GM21717 (cell line): ENCODE results near the gene LYRM2.

Source experiments
- ATAC-seq: cut with Tn5 transposase; IDR thresholded peaks from one replicate; pipeline ENCODE4 v1.9.1; 2021; ENCODE audit warnings: mild to moderate bottlenecking, moderate library complexity; ENCODE audit not compliant: unreplicated experiment

LYRM2 gene

DNA sequence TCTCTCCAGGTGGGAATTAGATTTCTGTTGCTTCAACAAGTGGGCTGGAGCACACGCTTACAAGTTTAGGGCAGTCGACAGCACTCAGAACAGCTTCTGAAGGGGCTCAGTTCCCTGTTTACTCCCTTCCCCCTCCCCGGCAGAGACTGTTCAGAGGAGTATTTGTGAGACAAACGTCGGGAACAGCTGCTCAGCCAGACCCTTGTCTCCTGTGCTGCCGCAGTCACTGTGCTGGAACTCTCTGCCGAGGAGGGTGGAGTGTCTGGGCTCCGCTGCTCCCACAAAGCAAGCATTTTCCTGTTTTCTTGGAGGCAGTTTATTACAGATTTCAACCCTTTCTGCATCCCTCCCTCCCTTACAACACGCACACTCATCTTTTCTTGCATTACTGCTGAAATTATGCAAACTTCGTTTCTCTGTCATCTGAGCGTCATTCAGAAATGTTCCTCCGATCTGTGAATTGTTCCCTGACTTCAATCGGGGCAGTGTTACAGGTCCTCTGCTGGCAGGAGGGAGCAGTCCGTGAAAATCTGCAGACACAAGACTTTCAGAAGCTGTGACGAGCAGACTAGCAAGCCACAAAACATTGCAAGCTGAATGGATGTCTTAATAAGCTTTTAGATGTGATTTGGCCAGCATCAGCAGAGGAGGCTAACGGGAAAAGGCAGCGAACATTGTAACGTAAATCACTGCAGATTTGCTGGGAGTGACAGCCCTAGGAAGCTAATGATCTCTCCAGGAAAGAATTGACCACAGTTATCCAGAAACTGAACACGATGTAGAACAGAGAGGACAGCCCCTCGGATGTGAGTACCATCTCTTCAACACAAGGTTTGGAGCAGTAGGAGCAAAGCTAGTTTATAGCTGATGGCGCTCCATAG lies 76.2 kb downstream of the LYRM2 start:
- no peak for ATAC-seq

DNA sequence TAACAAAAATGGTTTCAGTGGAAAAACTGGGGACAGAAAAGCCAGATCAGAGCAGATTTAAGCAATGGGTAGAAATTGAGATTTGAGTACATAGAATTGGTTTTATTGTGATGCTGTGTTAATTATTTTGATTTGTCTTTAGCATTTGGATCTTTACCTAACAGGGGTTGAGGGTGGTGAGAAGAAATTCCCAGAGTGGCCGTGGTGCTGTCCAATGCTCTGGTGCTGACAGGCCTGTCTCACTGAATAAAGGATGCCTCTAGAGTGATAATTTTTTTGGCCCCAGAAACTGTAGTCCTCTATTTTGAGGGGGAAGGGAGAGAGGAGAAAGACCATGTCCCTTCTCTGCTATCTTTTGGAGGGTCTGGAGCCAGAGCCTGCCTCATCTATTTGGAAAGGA lies 79.1 kb downstream of the LYRM2 start:
- ATAC-seq: no peak

DNA sequence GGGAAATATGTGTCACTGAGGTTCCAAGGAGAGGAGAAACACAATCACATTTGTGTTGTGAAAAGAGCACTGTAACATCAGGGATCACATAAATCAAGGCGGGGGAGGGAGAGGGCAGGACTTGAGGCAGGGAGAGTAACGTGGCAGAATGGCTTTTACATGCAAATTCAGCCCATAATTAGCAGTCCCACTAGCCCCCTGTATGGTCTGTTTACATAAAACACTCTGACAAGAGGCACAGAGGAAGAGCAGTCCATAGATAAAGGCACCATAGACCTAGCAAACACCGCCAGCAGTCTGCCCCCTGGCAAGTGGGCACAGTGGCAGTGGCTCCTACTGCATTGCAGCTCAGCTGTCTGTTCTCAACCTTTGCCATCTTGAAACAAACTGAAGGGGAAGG lies 82.7 kb downstream of the LYRM2 start:
- ATAC-seq: no peak

DNA sequence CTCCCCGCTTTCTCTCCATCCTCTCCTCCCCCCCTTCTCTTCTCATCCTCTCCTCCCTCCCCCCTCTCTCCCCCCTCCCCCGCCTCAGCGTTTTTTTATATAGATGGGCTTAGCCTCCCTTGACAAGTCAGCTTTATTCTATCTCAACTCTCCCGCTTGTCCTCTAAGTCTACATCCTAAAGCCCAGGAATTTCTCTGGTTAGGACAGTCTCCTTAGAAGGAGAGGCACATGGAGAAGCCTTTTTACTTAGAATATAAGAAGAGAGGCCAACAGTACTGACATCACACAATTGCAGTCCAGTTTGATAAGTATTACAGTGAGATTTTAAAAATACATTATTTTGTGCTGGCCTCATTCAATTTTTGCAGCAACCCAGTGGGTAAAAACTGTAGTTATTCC lies 83.5 kb downstream of the LYRM2 start:
- ATAC-seq: no peak

DNA sequence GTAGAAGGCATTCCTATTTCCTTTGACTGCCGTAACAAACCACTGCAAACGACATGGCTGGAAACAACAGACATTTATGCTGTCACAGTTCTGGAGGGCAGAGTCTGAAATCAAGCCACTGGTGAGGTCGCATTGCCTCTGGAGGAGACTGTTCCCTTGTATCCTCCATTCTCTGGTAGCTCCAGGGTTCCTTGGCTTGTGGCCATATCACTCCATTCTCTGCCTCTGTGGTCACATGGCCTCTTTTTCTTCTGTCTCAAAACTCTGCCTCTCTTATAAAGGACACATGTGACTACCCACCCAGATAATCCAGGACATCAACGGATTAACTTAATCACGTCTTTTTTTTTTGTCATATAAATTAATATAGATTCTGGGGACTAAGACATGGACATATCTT lies 84.4 kb downstream of the LYRM2 start:
- ATAC-seq: no peak

DNA sequence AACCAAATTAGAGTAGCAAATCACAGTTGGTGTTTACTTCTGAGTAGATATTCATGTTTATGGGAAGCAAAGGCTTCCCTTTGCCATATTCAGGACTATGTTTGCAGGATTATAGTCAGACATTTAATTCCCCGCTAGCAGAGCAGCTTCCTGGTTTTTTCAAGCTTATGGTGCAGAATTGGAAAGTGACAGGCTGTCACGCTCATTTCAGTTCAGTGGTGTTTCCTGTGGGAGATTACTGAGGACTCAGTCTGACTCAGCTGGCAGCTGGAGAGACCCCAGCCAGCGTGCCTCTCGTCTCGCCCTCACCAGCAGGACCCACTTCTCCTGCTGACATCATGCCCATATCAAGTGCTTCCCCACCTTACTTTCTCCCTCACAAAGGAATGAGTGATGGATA lies 85.1 kb downstream of the LYRM2 start:
- no peak for ATAC-seq

DNA sequence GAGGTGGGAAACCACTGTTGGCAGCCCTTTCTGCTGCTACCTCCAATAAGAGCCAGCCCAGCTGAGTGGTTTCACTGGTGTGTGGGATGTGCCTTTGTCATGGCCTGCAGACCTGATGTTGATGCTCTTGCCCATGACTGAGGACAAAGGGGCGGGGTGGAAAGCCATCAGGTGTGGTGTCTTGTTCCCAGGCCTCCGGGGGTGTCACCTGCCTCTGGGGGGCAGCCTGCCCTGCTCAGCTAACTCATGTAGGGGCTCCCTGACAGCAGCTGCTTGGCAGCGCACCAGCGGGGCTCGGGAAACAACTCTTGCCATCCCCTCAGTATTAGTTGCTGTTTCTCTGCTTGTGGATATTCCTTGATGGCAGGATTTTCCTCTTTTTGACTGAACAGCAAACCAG lies 91.3 kb downstream of the LYRM2 start:
- no peak for ATAC-seq

DNA sequence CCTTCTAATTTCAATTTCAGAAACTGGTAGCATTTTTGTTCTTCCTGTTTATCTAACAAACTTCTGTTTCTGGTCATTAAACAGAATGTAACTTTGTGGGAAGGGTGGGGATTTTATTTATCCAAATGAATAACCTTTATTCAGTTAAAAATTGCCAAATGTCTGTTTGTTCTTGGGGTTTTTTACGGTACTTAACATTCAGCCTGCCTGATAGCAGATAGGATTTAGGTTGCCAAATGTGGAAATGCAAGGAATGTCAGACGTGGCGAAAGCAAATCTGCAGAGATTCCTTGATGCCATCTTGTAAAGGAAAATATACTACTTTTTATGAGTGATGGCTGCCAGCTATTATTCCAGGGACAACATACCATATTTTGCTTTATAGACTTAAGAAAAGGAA lies 95.7 kb downstream of the LYRM2 start:
- ATAC-seq: no peak

DNA sequence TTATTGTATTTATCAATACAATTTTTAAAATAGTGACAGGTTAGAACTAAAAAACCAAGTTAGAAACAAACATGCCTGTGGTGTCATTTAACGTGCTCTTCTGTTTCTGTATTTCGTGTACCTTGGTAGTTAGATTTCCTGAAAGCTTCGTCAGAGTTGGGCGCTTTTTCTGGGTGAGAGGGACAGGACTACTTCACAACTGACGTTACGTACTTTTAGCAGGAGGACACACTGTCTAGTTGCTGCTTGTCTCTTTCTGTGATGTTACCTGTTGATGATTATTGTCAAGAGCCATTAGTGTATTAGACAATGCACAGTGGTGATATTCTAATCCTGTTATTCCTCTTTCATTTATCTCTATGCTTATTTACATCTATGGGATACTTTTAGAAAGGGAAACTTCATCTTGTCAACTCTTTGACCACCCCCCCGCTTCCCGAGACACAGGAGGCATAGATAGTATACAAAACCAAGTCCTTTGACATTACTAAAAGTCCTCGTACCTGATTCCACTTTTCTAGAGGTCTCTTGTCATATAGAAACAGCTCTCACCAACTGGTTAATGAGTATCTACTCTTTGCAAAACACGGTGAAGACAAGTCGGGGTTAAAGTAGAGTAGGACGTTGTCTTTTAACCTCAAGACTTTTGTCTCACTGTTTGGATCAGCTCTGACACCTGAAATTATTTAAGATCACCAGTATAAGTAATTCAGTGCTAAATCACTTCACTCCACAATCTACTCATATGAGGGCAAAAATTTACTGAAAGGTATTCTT lies 96.3 kb downstream of the LYRM2 start:
- ATAC-seq: no peak

DNA sequence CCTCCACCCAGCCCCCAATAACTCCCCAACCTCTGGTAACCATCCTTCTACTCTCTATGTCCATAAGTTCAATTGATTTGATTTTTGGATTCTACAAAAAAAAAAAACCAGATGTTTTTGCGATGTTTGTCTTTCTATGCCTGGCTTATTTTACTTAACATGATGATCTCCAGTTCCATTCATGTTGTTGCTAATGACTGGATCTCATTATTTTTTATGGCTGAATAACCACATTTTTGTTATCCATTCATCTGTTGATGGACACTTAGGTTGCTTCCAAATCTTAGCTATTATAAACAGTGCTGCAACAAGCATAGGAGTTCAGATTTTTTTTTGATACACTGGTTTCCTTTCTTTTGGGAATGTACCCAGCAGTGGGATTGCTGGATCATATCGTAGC lies 98.8 kb downstream of the LYRM2 start:
- ATAC-seq: no peak

DNA sequence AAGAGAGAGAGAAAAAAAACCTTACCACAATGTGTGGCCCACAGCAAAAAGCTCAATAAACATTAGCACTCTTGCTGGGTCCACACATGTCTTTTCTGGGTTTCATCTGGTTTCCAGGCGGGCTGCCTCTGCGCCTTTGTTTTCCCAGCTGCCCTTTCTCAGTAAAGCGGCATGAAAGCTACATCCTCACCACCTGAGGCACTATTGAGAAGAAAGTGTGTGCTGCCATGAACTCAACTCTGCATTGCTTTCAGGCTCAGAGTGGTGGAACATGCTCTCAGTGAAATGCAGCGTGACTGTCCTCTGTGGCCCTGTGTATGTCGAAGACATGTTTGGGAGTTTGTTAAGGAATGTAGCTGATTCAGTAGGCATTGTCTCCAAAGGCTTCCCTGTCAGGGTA lies 102.3 kb downstream of the LYRM2 start:
- ATAC-seq: no peak

DNA sequence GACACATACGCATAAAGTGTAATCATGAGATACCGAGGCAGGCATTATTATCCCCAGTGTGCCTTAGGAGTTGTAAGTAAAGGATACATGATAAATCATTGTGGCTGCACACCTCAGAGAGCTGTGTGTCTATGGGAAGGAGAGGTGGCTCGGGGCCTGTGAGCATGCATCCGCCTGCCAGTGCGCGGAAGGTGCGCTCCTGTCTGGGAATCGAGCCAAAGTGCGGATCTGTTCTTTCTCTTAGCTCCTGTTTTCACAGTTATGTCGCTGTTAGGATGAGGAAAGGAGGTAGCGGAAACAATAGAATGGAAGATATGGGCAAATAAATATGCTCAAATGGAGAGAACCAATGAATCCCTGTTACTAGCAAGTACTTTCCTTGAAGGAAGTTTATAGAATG lies 107.6 kb downstream of the LYRM2 start:
- no peak for ATAC-seq

DNA sequence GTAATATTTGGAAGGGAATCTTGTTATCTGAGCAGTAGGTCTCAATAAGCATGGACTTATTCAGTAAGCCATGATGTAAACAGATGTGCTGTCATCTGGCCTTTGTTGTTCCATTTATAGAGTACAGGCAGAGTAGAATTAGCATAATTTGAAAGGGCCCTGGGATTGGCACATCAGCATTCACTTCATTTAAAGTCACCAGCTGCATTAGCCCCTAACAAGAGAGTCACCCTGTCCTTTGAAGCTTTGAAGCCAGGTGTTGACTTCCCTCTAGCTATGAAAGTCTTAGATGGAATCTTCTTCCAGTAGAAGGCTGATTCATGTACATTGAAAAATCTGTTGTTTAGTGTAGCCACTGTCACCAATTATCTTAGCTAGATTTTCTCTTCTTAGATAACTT lies 109.7 kb downstream of the LYRM2 start:
- no peak for ATAC-seq

DNA sequence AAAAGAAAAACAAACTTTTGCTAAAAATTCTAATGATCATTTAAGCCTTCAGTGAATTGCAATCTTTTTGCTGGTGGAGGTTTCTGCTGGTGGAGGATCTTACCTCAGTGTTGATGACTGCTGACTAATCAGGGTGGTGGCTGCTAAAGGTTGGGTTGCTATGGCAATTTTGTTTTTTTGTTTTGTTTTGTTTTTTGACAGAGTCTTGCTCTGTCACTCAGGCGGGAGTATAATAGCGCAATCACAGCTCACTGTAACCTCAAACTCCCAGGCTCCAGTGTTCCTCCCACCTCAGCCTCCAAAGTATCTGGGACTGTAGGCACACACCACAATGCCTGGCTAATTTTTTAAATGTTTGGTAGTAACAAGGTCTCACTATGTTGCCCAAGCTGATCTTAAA lies 110.9 kb downstream of the LYRM2 start:
- ATAC-seq: no peak

DNA sequence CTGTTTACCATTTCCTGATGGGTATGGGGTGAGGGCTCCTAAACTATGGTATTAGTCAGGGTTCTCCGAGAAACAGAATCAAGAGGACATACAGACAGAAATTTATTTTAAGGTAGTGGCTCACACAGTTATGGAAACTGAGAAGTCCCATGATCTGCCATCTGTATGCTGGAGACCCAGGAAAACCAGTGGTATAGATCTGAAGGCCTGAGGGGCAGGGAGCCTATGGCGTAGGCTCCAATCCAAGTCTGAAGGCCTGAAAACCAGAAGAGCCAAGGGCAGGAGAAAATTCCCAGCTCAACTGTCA lies 112.0 kb downstream of the LYRM2 start:
- ATAC-seq: no peak

DNA sequence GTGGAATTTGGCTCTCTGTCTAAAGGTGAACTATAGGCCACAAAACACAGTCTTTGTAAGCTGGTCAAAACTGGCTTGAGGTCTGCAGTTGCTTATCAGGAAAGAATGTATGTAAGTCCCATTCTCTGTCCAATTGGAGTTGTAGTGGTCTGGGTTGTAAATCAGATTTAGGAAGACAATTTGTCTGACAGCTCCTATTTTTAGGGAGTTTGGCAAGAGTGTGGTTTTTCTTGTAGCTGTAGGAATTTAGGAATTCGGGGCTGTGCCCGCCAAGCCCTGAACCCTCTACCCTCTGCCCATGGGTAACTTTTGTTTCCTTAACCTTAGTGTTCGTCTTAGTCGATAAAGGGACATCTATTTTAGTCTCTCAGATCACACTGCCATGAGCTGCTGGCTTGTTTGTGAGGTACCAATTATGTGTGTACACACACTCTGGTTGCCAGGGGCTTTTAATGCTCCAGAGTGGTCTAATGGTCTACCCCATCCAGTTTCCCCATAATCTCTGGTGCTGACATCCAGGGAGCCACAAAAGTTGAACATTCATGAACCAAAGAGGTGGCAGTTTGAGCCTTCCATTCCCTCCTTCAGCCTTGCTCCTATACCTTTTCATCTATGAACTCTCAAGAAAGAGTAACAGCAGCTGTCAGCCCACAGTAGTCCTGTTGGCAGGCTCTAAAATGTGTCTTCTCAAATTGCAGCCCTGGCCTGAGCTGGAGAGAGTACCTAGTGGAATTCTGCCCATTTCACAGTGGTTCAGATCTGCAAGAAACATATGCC lies 112.6 kb downstream of the LYRM2 start:
- ATAC-seq: no peak

DNA sequence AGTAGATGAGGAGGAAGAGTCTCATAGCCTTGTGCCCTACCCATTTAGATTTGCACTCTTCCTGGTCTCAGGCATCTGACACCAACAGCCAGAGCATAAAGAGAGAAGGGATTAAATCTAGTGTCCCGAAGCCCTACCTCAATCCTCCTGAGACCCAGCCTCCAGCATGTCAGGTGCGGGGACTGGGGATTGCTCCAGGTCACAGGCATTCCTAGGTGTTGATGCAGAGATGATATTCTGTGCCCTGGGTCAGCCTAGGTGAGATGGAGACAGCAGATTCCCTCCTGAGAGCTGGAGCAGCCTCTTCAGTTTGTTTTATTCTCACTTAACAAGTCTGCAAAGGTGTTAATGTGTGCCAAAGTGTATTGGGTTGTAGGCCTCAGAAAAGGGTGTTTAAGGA lies 115.8 kb downstream of the LYRM2 start:
- ATAC-seq: no peak

DNA sequence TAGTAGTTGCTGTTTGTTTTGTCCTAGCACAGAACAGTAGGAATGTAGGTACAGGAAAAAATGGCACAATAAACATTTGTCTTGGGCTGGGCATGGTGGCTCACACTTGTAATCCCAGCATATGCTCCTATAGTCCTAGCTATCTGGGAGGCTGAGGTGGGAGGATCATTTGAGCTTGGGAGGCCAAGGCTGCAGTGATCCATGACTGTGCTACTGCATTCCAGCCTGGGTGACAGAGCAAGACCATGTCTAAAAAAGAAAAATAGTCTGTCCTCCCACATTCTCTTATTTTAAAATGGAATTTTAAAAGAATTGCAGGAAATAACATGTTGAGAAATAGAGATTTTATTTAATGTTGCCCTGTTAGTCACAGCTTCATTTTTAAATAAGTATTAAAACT lies 117.8 kb downstream of the LYRM2 start:
- ATAC-seq: no peak

DNA sequence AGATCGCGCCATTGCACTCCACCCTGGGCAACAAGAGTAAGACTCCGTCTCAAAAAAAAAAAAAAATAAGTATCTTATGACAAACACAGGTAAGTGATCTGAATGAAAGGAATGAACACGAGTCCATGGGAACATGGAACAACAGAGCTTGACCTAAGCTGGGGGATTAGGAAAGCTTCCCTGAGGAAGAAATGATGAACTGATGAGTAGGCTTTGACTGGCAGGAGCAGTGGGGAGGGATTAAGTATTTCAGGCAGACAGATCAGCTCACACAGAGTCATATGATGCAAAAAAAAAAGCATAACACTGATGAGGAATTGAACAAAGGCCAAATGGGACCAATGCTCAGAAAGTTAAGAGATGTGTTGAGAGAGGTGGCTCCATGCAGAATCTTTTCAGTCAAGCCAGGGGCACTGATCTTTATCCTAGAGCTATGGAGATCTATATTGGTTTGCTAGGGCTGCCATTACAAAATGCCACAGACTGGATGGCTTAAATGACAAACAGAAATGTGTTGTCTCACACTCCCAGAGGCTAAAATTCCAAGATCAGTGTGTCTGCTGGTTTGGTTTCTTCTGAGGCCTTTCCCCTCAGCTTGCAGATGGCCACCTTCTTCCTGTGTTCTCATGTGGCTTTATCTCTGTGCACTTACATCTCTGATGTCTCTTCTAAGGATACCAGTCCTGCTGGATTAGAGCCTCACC lies 120.0 kb downstream of the LYRM2 start:
- no peak for ATAC-seq
